ENCODE measurements around the gene MAGEL2.

Gene MAGEL2

GRCh38 chr15:23646165-23647000 is 1.3 kb downstream of the MAGEL2 start:
- TF ChIP-seq SNAI2 (CRISPR knock-in tag; IDR thresholded peaks at IDR 0.05) (no peak), POU6F1 (CRISPR knock-in tag; IDR thresholded peaks at IDR 0.05; ENCODE audit: borderline replicate concordance, low read depth) (no peak), BACH2 (CRISPR knock-in tag; IDR thresholded peaks at IDR 0.05; ENCODE audit: borderline replicate concordance) (no peak), ESRRG (CRISPR knock-in tag; IDR thresholded peaks at IDR 0.05) (no peak), CREB5 (CRISPR knock-in tag; IDR thresholded peaks at IDR 0.05; ENCODE audit: low read depth) (no peak), RARB (CRISPR knock-in tag; IDR thresholded peaks at IDR 0.05) (no peak), ZFP3 (CRISPR knock-in tag; IDR thresholded peaks at IDR 0.05) (no peak), ZFP30 (CRISPR knock-in tag; IDR thresholded peaks at IDR 0.05) (no peak), CSRNP3 (CRISPR knock-in tag; IDR thresholded peaks at IDR 0.05) (no peak), TCF4 (CRISPR knock-in tag; IDR thresholded peaks at IDR 0.05; ENCODE audit: borderline replicate concordance) (no peak), ZNF8 (CRISPR knock-in tag; IDR thresholded peaks at IDR 0.05) (no peak), TSHZ2 (CRISPR knock-in tag; IDR thresholded peaks at IDR 0.05) (no peak)
- ATAC-seq, result no peak

- no peak for ATAC-seq
- TF ChIP-seq ZNF70 (CRISPR knock-in tag; IDR thresholded peaks at IDR 0.05) (no peak), RARB (CRISPR knock-in tag; IDR thresholded peaks at IDR 0.05) (no peak), ZFP30 (CRISPR knock-in tag; IDR thresholded peaks at IDR 0.05) (no peak), CREB5 (CRISPR knock-in tag; IDR thresholded peaks at IDR 0.05; ENCODE audit: low read depth) (no peak), ZC3H10 (CRISPR knock-in tag; IDR thresholded peaks at IDR 0.05) (no peak), PATZ1 (CRISPR knock-in tag; IDR thresholded peaks at IDR 0.05; ENCODE audit: borderline replicate concordance) (no peak), OSR1 (CRISPR knock-in tag; IDR thresholded peaks at IDR 0.05) (no peak), ZNF8 (CRISPR knock-in tag; IDR thresholded peaks at IDR 0.05) (no peak), CSRNP3 (CRISPR knock-in tag; IDR thresholded peaks at IDR 0.05) (no peak), GLIS3 (CRISPR knock-in tag; IDR thresholded peaks at IDR 0.05) (no peak), CSDC2 (CRISPR knock-in tag; IDR thresholded peaks at IDR 0.05) (no peak), TCF4 (CRISPR knock-in tag; IDR thresholded peaks at IDR 0.05; ENCODE audit: borderline replicate concordance) (no peak), SNAI2 (CRISPR knock-in tag; IDR thresholded peaks at IDR 0.05) (no peak), ISL1 (CRISPR knock-in tag; IDR thresholded peaks at IDR 0.05) (no peak), ARNTL (CRISPR knock-in tag; IDR thresholded peaks at IDR 0.05; ENCODE audit: borderline replicate concordance, low read depth) (no peak), ESRRG (CRISPR knock-in tag; IDR thresholded peaks at IDR 0.05) (no peak), PPARA (CRISPR knock-in tag; IDR thresholded peaks at IDR 0.05; ENCODE audit: borderline replicate concordance) (no peak), POU6F1 (CRISPR knock-in tag; IDR thresholded peaks at IDR 0.05; ENCODE audit: borderline replicate concordance, low read depth) (no peak), BACH2 (CRISPR knock-in tag; IDR thresholded peaks at IDR 0.05; ENCODE audit: borderline replicate concordance) (no peak)
Measured at GRCh38 chr15:23645371-23646164, 2.1 kb downstream of the MAGEL2 start.

All from SK-N-SH treated with all-trans-retinoic acid at 6 μM for 48 hours (cell line).